Measurements from ENCODE around the gene METTL22.

The METTL22 gene

DNA sequence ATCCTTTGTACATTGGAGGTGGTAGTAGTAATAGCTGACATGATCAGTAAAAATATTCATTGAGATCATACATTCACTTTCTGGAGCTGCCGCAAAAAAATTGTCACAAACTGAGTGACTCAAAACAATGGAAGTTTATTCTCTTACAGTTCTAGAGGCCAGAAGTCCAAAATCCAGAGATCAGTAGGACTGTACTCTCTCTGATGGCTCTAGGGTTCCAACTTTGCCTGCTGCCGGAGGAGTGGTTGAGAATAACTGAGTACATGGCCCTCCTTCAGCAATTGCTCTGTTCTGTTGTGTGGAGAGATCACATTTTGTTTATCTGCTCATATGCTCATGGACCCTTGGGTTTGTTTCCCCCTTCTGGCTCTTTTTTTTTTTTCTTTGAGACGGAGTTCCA is 76.5 kb downstream of the METTL22 start:
- H3K27me3 ChIP-seq (ENCODE audit: insufficient read depth, low read length, poor library complexity) = no peaks in the 10 kb centered on the region
- DNase-seq (no peak), ATAC-seq (ENCODE audit: insufficient read depth, low read depth) (no peak)
- H2AFZ ChIP-seq (ENCODE audit: low read depth, low read length) = no peak overlapping the region
- H3K27ac ChIP-seq (ENCODE audit: low read length) = no peak overlapping the region
- H3K36me3 ChIP-seq (ENCODE audit: insufficient read depth, low read length) = peaks cover 3% of the 10 kb centered on the region; the same call in 1 of the 2 replicates
- H3K4me3 ChIP-seq (ENCODE audit: low read depth in 1 of 2, low read length in 2 of 2) = no peak overlapping the region
- no peaks in the 10 kb centered on the region for H4K20me1 ChIP-seq (ENCODE audit: insufficient read depth, low read length)
- TF ChIP-seq, protein P1, sequence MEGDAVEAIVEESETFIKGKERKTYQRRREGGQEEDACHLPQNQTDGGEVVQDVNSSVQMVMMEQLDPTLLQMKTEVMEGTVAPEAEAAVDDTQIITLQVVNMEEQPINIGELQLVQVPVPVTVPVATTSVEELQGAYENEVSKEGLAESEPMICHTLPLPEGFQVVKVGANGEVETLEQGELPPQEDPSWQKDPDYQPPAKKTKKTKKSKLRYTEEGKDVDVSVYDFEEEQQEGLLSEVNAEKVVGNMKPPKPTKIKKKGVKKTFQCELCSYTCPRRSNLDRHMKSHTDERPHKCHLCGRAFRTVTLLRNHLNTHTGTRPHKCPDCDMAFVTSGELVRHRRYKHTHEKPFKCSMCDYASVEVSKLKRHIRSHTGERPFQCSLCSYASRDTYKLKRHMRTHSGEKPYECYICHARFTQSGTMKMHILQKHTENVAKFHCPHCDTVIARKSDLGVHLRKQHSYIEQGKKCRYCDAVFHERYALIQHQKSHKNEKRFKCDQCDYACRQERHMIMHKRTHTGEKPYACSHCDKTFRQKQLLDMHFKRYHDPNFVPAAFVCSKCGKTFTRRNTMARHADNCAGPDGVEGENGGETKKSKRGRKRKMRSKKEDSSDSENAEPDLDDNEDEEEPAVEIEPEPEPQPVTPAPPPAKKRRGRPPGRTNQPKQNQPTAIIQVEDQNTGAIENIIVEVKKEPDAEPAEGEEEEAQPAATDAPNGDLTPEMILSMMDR (IDR thresholded peaks at IDR 0.05; ENCODE audit: borderline replicate concordance, extremely low read depth, low read length, poor library complexity, severe bottlenecking) = no peak
- no peak for TF ChIP-seq EZH2 (IDR thresholded peaks at IDR 0.05; ENCODE audit: borderline replicate concordance, low read depth, low read length, severe bottlenecking)
- no peaks in the 10 kb centered on the region for H3K79me2 ChIP-seq (ENCODE audit: insufficient read depth, low read length)
- no peaks in the 10 kb centered on the region for H3K4me1 ChIP-seq (ENCODE audit: insufficient read depth, low read length)
- H3K4me2 ChIP-seq (ENCODE audit: insufficient read depth, low read length) = no peak overlapping the region
- H3K9me3 ChIP-seq (ENCODE audit: insufficient read depth, low read length, severe bottlenecking) = no peaks in the 10 kb centered on the region
- no peak overlapping the region for H3K9ac ChIP-seq (ENCODE audit: low read depth, low read length)

All from DND-41 (cell line).